HG03045 (cell line): ENCODE results near the gene ERN1.

Source experiments
- ATAC-seq: cut with Tn5 transposase; IDR thresholded peaks from one replicate; pipeline ENCODE4 v1.9.1; 2021; ENCODE audit warnings: mild to moderate bottlenecking, moderate library complexity; ENCODE audit not compliant: unreplicated experiment

ERN1 gene

DNA sequence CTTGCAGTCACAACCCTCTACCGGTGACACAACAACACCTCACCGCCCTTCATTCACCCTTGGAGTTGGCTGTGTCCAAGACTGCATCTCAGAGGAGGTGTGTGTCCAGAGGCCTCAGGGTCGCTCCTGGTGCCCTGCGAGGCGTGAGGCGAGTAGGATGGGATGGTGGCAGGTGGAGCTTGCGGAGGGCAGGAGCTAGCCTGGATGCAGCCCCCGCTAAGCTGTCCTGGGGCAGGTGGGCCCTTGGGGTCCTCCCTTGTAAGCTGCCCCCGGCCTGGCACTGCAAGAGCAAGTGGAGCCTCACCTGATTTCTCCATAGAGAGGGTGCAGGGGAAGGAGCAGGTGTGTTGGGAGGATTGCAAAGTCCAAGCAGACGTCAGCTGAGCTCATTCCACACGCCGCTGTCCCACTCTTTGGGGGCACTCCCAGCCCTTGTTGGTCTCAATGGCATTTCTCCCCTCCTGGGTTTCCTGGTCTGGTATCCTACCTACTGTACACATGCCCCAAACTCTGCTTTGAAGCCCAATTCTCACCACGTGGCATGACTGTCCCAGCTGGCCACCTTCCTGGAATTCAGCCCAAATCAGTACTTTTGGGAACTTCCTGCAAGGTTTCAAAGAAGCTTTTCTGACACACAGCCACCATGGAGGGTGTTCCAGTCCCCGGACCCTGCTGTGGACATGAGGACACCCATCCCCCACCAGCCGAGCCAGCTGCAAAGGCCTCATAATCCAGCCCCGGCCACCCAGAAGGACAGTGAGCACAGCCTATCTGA is 91.4 kb downstream of the ERN1 start:
- ATAC-seq = no peak

DNA sequence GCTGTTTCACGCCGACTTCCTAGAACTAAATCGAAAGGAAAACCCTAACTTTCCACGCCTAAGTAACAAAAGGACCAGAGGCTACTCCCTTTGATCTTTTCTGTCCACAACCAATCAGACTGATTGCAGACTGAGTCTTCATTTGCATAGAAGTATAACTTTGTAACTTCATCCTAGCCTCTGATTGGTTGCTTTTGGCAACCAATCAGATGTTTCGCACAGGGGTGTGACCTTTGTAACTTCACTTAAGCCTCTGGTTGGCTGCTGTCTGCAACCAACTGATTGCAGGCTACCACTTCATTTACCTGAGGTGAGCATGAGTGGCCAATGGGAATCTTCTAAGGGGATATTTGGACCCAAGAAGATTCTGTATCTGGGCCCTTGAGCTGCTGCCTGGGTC is 92.1 kb downstream of the ERN1 start:
- ATAC-seq = no peak

DNA sequence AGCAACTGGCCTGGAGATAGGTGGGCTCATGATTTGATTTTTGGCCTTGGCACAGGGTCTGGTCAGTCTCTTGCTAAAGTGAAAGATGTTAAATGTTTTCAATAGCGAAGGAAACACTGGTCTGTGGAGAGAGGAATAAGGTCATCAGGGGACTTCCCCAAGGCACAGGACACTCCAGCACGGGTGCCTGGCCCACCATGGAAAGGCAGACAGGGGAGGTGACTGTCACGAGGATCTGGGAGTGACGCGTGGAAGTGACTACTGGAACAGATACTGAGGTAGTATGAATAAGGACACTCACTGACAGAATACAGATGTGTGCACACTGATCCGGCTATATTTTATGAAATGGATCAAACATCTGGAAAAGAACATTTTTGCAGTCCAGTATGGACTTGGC is 92.8 kb downstream of the ERN1 start:
- no peak for ATAC-seq

DNA sequence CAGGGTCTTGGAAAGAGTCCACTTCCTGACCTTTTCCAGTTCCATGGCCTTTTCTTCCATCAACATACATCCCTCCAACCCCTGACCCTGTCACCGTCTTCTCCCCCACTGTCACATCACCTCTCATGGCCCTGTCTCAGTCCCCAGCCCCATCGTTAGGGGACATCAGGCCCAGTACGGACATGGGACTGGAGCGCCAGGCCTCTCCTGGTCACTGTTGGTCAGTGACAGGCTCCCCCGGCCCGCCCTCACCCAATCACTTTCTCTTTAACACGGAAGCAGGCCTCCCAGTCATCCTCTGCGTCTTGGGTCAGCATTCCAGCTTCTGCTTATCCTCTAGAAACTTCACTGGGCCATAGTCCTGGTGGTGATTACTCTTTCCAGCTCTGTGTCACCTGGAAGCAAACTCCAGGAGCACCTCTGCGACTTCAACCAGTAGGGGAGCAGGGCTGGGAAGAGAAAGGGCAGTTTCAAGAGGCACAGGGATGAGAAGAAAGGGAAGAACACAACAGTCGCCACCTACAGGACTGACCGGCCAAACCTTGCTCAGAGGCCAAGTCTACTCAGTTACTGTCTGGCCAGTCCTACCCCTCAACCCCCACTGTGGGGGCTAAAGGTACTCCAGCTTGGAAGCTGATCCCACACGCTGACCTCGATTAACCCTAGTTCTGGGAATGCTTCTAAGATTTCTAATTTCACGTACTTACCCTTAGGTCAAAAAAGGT is 93.6 kb downstream of the ERN1 start:
- ATAC-seq = no peak

DNA sequence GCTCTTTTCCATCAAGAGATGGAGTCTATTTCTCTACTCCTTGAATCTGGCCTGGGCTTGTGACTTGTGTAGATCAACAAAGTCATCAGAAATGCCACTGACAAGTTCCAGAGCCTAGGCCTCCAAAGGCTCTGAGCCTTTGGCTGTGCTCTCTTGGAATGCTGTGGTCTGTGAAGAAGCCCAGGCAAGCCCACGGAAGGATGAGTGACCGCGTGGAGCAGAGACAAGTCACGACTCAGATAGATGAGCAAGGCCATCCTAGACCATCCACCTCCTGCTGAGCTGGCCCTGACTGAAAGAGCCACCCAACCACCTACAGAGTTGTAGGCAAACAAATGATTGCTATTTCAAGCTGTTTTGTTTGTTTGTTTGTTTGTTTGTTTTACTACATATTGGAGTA is 97.9 kb downstream of the ERN1 start:
- no peak for ATAC-seq

DNA sequence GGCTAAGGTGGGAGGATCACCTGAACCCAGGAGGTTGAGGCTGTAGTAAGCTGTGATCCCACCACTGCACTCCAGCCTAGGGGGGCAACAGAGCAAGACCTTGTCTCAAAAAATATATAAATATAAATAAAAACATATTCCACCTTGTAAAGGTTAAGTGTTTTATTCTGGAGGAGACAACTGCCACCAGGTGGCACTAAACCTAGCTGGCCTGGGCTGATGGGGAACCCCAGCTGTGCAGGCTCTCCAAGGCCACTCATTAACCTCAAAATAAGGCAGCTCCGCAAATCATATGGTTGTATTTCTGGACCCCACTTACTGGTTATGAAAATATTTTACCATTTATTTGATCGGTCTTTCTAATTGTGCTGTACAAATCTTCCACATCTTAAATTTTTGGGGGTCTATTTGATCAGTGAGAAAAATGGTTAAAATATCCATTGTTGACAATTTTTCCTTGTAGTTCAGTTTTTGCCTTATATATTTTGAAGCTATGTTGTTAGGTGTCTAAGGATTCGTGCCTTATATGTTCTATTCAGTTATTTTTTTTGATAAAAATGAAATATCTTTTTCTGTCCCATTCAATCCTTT is 101.0 kb downstream of the ERN1 start:
- ATAC-seq = no peak

DNA sequence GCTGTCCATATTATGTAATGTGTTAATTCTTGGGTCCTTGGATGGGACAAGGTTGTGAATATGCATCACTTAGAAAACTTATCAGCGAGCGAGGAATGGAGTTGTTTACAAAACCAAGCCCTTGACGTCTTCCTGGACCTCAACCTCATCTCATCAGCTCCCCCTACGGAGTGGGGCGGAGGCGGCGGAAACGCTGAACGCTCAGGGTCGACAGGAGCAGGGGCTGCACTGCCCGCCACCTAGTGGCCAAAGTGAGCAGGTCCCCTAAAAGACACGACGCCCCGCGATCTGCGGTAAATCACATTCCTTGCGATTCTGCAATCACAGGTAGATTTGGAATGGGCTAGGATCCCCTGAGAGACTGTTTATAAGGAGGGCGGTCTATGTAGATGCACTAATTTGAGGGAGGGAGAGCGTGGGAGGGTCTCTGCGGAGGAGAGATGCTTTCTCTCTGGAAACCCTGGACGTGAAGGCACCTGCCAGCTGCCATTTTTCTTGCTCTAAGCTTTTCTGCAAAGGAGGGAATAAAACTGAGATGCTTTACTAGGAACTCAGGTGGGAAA is 104.1 kb downstream of the ERN1 start:
- ATAC-seq = peak; percentile 66

DNA sequence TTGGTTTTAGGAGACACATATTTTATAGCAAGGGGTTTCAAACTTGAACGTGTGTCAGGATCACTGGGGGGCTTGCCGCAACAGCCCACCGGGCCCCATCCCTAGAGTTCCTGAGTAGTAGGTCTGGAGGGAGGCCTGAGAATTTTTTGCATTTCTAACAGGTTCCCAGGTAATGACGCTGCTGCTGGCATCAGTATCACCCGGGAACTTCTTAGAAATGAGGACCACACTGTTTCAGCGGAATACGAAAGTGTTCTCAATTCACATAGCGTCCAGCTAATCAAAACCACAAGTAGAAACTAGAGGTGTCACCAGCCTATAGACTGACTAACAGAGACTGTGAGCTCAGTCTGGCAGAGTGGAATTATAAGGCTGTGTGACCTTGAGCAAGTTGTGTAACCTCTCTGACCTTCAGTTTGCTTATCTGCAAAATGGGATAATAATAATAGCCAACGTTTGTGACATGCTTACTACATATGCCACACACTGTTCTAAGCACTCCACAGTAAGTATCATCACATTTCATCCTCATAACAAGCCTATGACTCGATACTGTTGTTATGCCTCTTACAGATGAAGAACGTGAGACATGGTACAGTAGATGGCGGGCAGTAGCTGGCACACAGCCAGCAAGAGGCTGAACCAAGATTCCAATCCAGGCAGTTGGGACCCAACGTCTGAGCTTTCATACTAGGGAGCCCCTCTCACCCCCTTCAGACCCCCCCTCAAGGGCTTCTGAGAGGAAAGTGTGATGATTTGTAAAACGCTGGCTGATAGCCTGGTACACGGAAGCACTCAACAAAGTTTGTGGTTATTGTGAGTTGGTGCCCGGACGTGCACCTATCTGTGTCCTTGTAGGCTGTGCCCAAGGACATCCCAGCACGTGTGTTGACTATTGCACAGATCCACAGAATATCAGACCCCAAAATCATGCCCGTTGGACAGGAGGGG is 104.9 kb downstream of the ERN1 start:
- ATAC-seq = no peak

DNA sequence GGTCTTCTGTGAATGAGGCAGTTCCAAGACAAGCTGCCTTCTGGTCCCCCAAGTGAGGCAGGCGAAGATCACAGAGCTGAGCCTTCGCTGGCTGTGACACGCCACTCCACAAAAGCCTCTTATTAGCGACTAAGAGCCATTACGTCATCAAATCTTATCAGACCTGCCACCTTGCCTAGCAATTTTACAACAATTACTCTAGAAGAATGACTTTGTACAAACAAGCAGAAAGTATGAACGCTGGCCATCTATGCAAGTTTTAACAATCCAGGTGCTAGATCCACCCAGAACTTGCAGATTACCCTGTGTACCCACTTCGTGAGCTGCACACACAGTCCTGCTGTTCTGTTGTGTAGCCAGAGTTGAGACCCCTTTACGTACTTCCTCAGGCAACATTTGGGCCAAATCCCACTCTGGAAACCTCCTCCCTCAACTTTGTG is 105.7 kb downstream of the ERN1 start:
- no peak for ATAC-seq

DNA sequence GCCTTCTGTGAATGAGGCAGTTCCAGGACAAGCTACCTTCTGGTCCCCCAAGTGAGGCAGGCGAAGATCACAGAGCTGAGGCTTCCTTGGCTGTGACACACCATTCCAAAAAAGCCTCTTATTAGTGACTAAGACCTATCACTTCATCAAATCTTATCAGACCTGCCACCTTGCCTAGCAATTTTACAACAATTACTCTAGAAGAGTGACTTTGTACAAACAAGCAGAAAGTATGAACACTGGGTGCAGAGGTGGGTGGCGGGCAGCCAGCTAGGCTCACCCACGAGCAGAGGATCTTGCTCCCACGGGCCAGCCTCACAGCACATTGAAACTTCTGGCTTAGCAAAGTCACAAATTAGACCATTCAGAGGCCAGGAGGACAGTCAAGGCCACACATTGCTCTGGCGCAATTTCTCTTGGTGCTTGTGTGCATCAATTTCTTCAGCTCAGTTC is 107.3 kb downstream of the ERN1 start:
- no peak for ATAC-seq

DNA sequence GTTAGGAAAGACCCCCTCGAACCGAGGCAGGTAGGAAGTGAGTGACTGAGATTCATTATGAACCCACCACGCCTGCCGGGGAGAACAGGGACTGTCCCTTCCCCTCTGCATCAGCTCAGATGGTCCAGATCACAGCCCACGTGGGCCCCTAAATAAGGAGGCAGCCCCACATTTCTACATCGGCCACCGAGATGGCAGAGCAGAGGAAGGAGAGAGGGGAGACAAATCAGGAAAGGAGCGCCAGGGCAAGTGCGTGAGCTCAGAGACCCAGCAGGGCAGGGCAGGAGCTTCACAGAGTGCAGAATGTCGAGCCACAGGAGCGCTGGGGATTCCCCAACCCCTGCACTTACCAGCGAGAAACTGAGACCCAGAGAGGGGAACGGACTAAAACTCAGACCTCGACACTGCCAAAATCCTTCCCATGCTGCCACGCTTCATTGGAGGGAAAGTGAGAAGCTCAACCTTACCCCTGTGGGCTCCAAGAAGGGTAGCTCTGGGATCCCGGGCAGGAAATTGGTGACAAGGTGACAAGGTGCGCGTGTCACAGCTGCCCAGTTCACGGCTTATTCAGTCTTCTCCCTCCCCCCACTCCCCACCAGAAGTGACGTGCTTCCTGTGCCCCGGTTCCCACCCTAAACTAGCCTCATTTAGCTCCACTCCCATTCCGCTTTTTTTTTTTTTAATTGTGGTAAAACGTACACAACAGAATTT is 109.7 kb downstream of the ERN1 start, which contains the start of gene ICAM2:
Gene ICAM2, minus strand, starts transcription at position 578 of the 711 bp plus-strand sequence. CDS start 13,942 bp downstream, outside the sequence.
- peak; percentile 64 for ATAC-seq

DNA sequence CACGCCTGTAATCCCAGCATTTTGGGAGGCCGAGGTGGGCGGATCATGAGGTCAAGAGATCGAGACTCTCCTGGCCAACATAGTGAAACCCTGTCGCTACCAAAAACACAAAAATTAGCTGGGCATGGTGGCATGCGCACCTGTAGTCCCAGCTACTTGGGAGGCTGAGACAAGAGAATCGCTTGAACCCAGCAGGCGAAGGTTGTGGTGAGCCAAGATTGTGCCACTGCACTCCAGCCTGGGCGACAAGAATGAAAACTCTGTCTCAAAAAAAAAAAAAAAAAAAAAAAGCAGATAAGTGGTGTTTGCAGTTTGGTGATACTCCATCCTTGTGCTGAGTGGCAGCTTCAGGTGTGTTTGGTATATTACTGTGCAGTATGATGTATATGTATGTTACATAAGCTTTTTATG is 110.4 kb downstream of the ERN1 start:
- ATAC-seq = peak; percentile 17

DNA sequence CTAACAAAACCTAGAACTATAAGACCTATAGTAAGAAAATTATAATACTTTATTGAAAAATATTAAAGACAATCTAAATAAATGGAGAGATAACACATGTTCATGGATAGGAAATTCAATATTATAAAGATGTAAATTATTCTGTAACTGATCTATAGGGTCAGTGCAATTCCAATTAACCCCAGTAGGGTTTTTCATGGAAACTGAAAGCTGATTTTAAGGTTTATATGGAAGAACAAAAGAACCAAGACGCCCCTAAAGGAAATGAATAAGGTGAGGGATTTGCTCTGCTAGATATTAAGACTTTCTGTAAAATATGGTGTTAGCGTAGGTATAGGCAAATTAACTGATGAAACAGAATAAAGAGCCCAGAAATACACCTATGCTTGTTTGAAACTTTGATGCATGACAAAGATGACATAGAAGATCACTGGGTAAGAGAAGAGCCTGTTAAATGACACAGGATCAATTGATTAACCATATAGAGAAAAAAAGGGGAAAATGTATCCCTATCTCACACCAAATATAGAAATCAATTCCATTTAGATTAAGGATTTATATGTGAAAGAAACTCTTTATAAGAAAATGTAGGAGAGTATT is 112.5 kb downstream of the ERN1 start:
- no peak for ATAC-seq

DNA sequence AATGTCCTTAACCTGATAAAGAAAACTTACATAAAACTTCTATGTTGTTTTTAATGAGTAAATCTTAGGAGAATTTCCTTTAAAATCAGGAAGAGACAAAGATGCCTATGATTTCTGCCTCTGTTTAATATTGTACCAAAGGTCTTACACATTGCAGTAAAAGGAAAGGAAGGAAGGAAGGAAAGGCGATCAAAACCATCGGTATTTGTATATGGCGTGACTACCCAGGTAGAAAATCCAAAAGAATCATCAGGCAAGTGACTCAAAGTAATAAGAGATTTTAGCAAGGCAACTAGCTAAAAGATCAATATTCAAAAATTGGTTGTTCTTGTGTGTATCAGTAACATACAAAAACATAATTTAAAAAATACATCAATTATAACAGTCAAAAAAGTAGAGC is 113.0 kb downstream of the ERN1 start:
- ATAC-seq = no peak

DNA sequence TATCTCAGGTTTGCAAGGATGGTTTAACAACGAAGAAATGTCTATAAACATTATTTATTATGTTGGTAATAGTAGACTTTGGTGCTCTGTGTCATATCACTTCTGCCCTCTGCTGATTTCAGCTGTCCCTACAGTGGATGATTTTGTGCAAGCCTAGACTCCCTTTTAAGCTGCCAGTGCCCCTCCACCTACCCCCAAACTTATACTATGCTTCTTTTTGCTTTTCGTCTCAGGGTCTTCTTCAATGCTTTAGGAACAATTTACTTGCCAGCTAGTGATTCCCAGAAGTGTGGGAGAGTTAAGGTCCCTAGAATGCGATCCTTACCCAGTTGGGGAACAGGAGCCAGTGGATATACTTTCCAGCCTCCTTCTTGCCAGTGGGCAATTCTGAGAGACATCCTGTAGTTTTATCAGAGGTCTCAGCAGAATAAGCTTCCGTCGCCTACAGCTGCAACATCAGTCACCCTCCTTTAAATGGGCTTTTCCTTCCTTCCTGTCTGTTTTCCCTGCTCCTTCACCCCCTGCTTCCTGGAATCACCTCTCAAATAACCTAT is 113.6 kb downstream of the ERN1 start:
- ATAC-seq = no peak

DNA sequence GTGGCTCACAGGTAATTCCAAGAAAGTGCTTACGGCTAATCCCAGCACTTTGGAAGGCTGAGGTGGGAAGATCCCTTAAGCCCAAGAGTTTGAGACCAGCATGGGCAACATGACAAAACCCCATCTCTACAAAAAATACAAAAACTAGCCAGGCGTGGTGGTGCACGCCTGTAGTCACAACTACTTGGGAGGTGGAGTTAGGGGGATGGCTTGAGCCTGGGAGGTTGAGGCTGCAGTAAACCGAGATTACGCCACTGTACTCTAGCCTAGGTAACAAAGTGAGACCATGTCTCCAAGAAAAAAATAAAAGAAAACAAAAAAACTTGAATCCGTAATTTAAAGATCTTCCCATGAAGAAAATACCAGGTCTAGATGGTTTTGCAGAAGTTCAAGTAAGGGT is 114.5 kb downstream of the ERN1 start:
- ATAC-seq = no peak

DNA sequence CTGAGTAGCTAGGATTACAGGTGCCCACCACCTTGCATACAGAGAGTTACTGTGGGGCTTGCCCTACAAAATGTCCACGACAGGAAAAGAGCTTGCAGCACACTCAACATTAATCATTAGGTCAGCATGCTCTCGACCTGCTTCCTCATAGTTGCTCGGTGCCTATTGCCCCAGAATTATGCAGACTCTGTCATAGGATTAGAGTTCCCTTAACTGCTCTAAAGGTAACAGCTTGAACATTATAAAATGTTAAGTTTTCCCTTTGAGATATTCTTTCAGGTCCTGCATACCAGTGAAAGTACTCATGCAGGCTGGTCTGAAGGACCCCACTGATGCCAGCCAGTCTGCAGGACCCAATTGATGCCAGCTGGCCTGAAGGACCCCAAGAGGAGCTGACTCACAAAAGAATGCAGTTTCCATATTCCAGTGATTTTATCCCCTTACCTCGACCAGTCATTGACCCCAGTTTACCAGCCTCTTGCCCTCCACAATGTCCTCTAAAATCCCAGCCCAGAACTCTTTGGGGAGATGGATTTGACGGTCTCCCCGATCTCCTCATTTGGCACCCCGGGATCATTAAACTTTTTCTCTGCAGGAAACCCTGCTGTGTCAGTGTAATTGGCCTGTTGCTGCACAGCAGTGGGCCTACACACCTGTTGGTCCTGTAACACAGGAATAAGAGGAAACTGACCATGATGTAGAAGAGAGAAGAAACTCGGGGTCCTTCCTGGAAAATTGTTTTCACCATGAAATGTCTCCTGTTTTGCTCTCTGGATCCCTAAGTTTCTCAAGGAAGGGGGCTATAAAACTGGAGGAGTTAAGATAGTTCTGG is 120.2 kb downstream of the ERN1 start:
- ATAC-seq = no peak

DNA sequence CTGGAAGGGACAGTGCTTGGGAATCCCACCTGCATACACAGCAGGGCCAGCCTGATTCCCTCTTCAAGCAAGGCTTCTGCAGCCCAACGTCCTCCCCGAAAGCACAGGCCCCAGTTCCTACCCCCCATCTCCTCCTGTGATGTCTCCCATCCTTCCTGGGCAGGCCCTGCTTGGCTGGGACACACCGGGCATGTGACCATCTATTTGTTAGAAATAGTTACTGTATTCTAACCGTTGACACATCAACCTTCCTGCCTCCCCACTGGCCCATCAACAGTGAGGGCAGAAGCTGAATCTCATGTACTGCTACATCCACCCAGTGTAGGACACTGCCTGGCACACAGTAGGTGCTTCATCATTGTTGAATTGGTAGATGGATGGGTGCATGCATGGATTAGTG is 121.1 kb downstream of the ERN1 start:
- ATAC-seq = no peak
